Stimulated activated CD4-positive, alpha-beta T cell treated with anti-CD3 and anti-CD28 coated beads, Interleukin-4, amount 100 ng/mL, for 48 hours (primary cell): ENCODE measurements around the gene CLPSL1.
"Not testable (repeated sequence)": the region's sequence is repeated elsewhere in the genome, so short reads cannot be mapped to it uniquely, and the experiment has no call there.

Experiments
- DNase-seq, 2 donors: peaks; one replicate each; pipeline ENCODE4 v3.0.0-alpha.2; 2020; ENCODE audit warnings: low read depth in 2 of 2

The CLPSL1 gene, protein sequence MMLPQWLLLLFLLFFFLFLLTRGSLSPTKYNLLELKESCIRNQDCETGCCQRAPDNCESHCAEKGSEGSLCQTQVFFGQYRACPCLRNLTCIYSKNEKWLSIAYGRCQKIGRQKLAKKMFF

DNA sequence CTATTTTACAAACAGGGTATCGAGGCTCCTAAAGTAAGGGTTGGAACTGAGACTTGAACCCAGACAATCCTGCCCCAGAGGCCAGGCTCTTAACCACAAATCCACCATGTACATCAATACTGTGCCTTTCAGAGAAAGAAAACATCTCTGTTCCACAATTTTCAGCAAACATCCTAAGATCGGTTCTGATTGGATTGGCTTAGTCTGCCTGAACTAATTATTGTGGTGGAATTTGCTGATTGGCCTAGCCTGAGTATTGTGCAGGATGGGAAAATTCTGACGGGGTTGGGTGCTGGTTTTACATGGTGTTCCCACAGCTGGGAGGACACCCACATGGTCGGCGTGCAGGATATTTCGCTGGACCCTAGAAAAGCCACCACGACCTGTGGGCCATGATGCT lies at the start of gene CLPSL1:
CLPSL1 (plus strand) TSS at position 301 of the 400 bp plus-strand sequence; CDS start at position 393, 92 bp downstream.
- no peak for DNase-seq

DNA sequence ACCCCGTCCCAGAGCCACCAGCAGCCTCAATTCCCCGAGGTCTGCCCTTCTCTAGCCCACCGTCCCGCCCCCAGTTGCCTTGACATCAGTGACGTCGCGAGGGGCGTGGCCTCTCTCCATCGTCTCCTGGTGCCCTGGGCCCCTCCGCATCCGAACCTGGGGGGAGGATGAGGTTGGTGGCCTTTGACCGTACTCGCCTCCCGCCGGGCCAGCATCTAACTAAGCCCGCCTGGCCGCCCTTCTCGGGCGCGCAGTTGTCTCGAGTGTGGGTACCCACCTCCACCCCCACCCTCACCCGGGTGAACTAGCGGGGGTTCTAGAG lies 49.4 kb upstream of the CLPSL1 start:
- peak; percentile 92 to 97 for DNase-seq

DNA sequence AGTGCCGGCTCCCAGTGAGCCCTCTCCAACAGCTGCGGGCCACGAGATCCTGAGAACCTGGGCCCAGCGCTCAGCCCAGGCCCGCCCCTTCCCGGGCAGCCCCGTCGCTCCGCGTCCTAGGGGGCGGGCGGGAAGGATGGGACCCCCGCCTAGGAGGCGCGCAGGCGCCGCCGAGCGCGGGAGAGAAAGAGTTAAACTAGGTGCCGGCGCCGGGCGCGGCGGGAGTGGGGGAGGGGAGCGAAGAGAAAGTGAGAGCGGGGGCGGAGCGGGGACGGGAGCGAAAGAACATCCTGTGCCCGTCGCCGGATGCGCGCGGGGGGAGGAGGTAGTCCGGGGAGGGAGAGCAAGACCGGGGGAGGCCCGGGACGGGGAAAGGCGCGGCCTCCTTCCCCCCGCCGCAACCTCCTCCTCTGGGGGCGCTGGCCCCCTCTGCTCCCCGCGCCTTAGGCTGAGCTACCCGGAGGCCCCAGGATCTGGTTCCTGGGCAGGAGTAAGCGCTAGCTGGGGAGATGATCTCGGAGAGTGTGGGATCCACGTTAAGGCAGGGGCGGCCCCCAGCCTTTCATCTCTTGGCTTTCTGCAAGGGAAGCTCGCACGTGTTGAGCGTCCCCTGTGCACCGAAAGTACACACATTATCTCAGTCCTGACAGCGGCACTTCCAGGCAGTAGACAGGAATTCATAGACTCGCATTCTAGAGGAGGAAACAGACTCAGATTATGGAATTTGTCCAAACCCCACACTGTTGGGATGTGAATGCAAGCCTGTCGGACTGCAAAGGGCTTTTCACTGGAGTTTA lies 48.9 kb upstream of the CLPSL1 start:
- peak; percentile 94 to 95 for DNase-seq

DNA sequence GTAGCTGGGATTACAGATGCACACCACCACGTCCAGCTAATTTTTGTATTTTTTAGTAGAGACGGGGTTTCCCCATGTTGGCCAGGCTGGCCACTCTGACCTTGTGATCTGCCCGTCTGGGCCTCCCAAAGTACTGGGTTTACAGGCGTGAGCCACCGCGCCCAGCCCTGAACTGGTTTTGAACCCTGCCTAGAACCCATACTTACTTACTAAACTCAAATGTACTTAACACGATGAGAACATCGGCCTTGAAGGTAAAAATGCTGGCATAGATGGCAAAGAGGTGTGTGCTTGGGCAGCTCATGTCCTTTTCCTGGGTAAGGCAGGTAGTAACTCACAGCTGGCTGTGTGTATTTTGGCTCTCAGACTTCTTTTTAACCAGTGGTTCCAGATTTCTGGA lies 47.2 kb upstream of the CLPSL1 start:
- DNase-seq = no peak

DNA sequence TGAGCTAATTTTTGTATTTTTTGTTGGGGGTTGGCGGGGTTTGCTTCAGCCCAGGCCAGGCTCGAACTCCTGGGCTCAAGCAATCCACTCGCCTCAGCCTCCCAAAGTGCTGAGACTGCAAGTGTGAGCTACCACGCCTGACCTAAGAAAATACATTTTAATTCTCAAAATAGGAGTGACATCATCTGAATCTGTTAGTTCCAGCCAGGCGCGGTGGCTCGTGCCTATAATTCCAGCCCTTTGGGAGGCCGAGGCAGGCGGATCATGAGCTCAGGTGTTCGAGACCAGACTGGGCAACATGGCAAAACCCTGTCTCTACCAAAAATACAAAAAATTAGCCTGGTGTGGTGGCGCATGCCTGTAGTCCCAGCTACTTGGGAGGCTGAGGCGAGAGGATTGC lies 46.5 kb upstream of the CLPSL1 start:
- not testable (repeated sequence) for DNase-seq

DNA sequence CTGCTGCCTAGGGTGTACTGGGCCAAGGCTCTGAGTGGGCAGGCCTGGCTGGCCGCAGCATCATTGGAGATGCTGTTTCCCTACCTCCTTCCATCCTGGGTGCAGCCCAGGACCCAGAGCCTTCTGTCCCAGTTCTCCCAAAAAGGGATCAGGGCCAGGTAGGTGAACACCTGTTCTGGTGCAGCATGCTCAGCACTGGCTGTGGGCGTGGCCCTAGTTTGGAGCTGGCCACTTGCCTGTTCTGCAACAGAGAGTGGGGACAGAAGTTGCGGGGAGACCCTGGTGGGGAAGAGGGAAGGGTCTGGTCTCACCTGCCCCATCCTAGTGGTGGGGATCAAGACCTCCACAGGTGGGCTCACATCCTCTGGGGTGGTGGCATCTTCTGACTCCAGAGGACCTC lies 45.4 kb upstream of the CLPSL1 start:
- DNase-seq = no peak

DNA sequence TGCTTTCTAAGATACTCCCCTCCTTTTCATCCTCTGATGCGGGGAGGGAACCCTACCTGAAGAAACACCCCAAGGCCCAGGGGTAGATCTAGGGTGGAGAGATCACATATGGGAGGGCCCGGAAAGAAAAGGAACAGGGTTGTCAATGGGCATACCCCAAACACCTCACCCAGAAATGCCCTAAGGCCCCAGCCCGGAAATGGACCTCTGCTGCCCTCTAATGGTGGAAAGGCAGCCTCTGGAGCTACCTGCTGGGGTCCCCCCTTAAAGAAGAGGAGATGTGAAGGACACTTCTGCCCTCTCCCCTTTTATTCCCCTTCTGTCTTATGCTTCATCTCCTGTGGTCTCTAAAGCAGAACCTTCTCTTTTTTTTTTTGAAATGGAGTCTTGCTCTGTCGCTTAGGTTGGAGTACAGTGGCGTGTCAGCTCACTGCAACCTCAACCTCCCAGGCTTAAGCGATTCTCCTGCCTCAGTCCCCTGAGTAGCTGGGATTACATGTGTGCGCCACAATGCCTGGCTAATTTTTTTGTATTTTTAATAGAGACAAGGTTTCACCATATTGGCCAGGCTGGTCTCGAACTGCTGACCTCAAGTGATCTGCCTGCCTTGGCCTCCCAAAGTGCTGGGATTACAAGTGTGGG lies 44.4 kb upstream of the CLPSL1 start:
- peak; percentile 75 to 82 for DNase-seq

DNA sequence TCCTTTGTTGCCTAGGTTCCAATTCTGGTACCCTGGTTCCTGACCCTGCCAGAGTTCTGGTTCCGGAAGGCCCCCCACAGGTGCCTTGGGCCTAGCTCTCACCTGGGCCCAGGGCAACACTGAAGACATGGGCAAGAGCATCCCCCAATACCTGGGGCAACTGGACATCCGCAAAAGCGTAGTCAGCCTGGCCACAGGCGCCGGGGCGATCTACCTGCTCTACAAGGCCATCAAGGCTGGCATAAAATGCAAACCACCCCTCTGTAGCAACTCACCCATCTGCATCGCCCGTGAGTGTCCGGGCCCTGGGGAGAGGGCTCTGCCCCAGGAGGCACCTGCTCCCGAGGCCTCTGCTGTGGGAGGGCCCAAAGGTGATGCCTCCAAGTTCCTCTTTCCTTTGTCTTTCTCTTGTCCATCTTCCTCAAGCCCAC lies 43.8 kb upstream of the CLPSL1 start, which contains the start of gene ARMC12:
ARMC12 (plus strand) TSS at position 51 of the 431 bp plus-strand sequence; CDS start at position 128, 77 bp downstream.
- DNase-seq = no peak

DNA sequence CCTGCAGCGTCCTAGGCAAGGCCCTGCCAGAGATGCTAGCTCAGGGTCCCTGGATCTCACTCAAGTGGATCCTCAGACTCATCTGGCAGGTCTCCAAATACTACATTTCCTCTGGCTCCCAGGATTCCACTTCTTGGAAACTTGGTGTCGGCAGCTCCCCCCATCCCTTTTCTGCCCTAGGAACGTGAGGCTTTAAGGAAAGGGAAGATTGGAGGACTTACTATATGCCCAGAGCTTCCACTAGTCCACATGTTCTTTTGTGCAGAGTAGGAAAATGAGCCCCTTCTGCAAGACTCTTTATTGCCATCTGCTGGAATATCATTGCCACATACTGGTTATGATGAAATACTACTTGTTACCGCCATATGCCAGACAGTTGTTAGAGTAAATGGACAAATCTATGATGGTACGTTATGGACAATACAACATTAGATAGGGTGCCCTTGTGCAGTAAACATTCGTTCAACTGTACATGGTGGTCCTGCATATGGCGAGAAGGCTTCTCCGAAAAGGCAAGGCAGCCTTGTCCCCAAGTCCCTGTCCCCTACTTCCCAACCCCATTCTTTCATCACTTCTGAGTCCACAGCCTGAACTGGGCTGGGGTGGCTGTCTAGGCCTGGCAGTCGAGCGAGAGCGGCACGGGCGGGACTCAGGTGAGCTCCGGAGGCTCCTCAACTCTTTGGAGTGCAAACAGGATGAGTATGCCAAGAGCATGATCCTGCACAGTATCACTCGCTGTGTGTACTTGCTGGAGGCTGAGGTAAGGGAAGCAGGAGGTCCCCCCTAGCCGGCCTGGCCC lies 43.2 kb upstream of the CLPSL1 start:
- DNase-seq = no peak

DNA sequence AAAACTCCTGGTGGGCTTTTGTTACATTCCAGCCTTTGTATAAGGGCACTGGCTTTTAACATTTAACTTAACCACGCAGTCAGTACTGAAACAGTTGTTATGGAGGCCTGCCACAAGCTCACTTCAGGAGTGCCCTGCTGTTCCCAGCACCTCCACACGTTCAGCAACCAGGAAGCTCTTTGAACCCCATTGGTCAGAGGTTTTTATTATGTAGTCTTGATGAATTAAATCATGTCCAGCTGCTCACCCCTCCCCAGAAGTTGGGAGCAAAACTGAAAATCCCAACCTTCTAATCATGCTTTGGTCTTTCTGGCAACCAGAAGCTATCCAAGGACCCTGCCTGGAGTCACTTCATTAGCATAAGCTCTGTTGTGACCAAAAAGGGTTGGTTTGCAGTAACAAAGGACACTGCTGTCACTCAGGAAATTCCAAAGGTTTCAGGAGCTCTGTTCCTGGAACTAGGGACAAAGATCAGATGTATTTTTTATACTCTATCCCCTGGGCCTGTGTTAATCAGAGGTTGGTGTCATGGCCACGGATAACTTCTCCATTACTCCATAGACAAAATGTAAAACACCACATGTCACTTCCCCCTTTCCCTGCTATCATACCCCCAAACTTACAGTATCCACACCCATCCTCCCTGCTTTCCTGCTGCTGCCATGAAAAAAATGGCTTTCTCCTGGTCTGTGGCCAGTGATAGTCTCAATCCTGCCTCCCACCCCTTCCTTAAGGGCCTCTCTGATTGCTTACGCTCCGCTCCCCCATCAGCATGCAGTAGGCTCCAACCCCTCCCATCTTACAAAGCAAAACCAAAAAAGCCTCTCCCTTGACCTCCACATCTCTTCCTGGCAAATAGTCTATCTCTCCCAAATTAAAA lies 40.9 kb upstream of the CLPSL1 start:
- no peak for DNase-seq

DNA sequence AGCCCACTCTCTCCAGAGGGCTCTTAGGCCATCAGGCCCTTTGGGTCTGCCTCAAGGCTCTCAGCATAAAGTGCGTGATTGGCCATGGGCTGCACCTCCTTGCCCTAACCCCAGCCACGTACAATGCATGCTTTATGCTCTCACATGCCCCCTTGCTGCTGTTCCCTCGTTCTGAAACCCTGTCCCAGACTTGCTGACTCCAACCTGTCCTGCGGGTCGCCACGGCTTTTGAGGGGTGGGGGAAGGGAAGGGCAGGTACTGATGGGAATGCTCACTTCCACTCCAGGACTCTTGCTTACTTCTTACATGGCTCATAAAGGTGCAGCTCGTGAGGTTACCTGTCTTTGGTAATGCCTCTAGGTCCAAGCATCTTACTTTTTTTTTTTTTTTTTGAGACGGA lies 38.0 kb upstream of the CLPSL1 start:
- no peak for DNase-seq

DNA sequence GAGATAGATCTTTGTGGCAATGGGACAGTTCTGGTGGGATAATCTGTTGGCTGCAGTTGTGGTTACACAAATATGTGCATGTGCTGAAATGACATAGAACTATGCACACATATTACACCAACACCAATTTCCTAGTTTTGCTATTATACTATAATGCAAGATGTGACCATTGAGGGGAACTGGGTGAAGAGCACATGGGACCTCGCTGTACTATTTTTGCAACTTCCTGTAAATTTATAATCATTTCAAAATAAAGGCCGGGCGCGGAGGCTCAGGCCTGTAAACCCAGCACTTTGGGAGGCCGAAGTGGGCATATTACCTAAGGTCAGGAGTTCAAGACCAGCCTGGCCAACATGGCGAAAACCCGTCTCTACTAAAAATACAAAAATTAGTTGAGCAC lies 35.3 kb upstream of the CLPSL1 start:
- no peak for DNase-seq

DNA sequence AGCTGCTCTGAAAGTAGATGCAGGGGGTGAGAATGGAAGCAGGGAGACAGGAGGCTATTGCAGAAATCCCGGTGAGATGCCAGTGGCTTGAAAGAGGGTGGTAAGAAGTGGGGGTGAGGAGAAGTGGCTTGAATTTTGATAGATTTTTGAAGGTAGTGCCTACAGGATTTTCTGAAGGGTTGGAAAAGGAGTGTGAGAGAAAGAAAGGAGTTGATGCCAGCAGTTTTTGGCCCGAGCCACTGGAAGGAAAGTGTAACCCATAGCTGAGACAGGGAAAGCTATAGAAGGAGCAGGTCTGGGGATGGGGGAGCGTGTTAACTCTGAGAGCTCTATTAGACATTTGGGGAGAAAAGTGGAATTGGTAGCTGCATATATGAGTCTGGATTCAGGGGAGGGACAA lies 34.3 kb upstream of the CLPSL1 start:
- no peak for DNase-seq

DNA sequence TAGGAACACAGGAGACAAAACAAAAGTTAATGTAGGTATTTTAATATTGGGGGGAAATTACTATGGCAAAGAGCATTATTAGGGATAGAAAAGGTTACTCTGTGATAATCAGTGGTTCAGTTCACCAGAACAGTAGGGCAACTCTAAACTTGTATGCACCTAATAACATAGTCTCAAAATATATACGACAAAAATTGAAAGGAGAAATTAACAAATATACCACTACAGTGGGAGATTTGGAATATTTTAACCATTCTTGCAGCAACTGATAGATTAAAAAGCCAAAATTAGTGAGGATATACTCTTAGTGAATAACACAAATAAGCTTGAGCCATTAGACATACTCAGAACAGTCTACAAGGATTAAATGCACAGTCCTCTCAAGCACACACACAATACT lies 32.9 kb upstream of the CLPSL1 start:
- DNase-seq = no peak

DNA sequence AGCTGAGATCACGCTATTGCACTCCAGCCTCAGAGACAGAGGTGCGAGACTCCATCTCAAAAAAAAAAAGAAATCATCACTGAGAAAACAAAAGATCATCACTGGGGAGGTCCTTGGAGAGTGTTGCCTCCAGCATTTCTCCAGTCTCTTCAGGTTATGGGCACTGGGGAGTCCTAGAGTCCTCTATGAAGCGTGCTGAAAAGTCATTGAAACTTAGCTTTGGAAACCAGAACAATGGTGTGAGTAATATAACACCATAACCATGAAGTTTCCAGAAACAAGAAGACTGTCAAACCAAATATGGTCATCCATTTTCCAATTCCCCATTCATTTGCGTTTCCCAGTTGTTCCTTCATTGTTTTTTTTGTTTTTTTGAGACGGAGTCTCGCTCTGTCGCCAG lies 30.3 kb upstream of the CLPSL1 start:
- no peak for DNase-seq

DNA sequence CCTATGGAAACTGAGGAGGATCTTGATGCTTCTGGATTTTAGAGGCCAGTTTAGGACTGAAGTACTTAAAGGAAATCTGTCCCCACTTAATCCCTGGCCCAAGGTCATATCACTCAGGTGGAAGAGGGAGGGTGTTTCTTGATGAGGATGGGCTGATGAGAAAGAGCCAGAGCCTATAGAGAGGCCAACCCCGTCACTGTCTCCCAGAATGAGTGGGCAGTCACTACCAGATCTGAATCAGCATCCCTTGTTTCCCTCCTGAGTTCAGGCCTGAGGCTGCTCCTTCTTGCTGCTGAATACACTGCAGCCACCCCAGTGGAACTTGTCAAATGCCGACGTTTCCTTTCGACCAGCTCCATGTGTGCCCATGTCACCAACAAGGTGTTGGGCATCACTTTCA lies 29.2 kb upstream of the CLPSL1 start:
- peak in 1 of 2 donors; percentile 40 for DNase-seq

DNA sequence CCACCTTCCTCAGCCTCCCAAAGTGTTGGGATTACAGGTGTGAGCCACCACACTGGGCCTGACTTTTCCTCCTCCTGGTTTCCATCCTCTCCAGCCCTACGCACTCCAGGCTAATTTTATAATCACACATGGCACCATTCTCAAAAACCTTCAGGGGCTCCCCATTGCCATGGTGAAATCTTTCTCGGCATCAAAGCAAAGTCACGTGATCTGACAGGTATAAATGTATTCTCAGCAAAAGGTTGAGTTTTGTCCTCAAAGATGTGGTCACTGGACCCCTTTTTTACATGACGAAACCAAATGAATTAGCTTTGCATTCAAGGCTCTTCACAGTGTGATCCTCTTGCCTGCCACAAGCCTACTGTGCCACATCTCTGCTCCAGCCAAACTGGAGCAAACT lies 28.5 kb upstream of the CLPSL1 start:
- no peak for DNase-seq

DNA sequence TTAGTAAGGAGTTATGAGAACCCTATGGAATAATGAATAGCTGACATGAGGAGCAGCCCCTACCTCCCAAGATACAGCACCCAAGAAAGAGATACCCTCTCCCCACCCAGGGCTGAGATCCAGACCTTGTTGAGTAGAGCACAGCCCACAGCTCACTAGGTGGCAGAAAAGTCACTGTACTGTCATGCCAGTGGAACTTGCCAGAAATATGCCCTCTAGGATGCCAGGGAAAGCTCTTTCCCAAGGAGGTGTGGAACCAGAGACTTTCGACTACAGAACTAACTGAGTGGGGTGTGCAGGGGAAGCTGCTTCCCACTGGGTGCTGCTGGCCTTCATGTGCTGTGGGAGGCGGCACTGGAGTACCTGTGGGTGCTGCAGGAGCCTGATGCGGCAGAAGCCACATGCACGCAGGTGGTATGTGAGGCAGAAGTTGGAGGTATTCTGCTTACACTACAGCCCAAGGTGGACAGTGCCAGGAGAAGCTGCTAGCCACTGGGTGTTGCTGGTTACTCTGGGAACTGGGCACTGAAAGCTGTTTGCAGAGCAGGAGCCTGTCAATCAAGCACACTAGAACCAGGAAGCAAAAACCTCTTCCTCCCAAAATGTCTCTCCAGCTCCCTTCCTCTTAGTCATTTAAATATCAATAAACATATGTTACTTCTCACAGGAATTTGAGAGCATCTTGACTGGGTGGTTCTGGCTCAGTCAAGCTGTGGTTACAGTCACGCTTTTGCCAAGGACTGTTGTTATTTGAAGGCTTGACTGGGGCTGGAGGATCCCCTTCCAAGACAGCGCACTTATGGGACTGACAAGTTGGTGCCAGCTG lies 26.2 kb upstream of the CLPSL1 start:
- DNase-seq = no peak

DNA sequence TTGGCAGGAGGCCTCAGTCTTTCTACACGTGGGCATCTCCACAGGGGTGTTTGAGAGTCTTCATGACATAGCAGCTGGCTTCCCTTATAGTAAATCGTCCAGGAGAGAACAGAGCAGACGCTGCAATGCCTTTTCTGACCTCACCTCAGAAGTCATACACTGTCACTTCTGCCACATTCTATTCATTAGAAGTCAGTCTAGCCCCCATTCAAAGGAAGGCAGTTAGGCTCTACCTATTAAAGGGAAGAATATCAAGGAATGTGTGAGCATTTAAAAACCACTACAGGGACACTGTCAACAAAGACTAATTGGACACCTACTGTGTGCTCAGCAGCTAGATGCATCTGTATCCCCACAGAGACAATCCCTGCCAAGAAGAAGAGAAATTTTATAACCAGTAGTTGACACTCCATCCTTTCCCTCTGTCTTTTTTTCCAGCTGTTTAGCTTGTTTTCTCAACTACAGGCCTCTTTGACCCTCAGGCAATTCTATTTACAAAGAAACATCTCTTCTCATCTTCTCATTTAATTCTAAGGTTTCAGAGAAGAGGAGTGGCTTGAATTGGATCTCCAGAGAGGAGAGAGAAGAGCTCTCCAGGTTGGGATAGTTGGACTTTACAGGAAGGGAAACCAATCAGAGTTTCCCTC lies 25.4 kb upstream of the CLPSL1 start:
- DNase-seq = no peak
